CD14-positive monocyte (primary cell): Measurements from ENCODE around the gene DIRAS3. TPM values are rescaled to one million over a fixed set of nuclear protein-coding genes. Genes with fewer than 3 reads are reported as not detected.
"Not testable (repeated sequence)": the region's sequence is repeated elsewhere in the genome, so short reads cannot be mapped to it uniquely, and the experiment has no call there.

Experiments used
- DNase-seq, 3 donors: peaks; one replicate each; pipeline ENCODE4 v3.0.0-alpha.2; 2011 to 2022
- H2AFZ ChIP-seq: 2 replicates; pipeline ENCODE4 v1.6.0; 2012; ENCODE audit warnings: mild to moderate bottlenecking, low read depth, low read length, inconsistent platforms; ENCODE audit not compliant: insufficient read depth, poor library complexity, severe bottlenecking
- H3K27ac ChIP-seq, 2 donors: 1 replicate in 1 of 2; 2 replicates in 1 of 2; pipeline ENCODE4 v1.5.1; 2012 to 2013; ENCODE audit warnings: low read length in 2 of 2, control low read depth in 1 of 2, inconsistent platforms in 1 of 2, low read depth in 1 of 2, mild to moderate bottlenecking in 1 of 2
- H3K27me3 ChIP-seq, 2 donors: one replicate each; pipeline versions ENCODE4 v1.6.0 to v1.6.1; 2011 to 2013; ENCODE audit warnings: low read length in 2 of 2; ENCODE audit not compliant: control insufficient read depth in 2 of 2, insufficient read depth in 2 of 2
- H3K36me3 ChIP-seq, 2 donors: replicated peaks in 1 of 2; 1 replicate in 1 of 2; 2 replicates in 1 of 2; pipeline versions ENCODE4 v1.5.1 to v1.6.1; 2012 to 2013; ENCODE audit warnings: low read length in 2 of 2, control low read depth in 1 of 2, inconsistent platforms in 1 of 2, mild to moderate bottlenecking in 1 of 2; ENCODE audit not compliant: insufficient read depth in 2 of 2, control insufficient read depth in 1 of 2
- H3K4me1 ChIP-seq, 2 donors: 1 replicate in 1 of 2; 2 replicates in 1 of 2; pipeline versions ENCODE4 v1.5.1 to v1.6.1; 2012 to 2013; ENCODE audit warnings: low read length in 2 of 2, control low read depth in 1 of 2, inconsistent platforms in 1 of 2, mild to moderate bottlenecking in 1 of 2, moderate library complexity in 1 of 2; ENCODE audit not compliant: insufficient read depth in 2 of 2, control insufficient read depth in 1 of 2
- H3K4me2 ChIP-seq: replicated peaks from 2 replicates; pipeline ENCODE3; 2012; ENCODE audit warnings: low read length, moderate library complexity, mild to moderate bottlenecking; ENCODE audit not compliant: poor library complexity, severe bottlenecking; ENCODE audit errors: extremely low read depth
- H3K4me3 ChIP-seq, 3 experiments: fragments of 200-600 bp in 1 of 3; sonication (generic) in 1 of 3; replicated peaks in 1 of 3; 1 replicate in 2 of 3; 2 replicates in 1 of 3; pipeline ENCODE4 v1.5.1; 2011 to 2013; ENCODE audit warnings: low read length in 3 of 3, mild to moderate bottlenecking in 3 of 3, control low read depth in 2 of 3, low read depth in 2 of 3, inconsistent platforms in 1 of 3, moderate library complexity in 1 of 3
- H3K79me2 ChIP-seq: 2 replicates; pipeline ENCODE4 v1.6.0; 2012; ENCODE audit warnings: mild to moderate bottlenecking, control low read depth, inconsistent platforms, low read length, moderate library complexity; ENCODE audit not compliant: insufficient read depth
- H3K9ac ChIP-seq: 2 replicates; pipeline ENCODE4 v1.6.0; 2017; ENCODE audit warnings: low read length, mild to moderate bottlenecking; ENCODE audit not compliant: insufficient read depth, poor library complexity, severe bottlenecking
- H3K9me3 ChIP-seq, 2 donors: replicated peaks in 1 of 2; 1 replicate in 1 of 2; 2 replicates in 1 of 2; pipeline versions ENCODE4 v1.5.1 to v1.6.1; 2012 to 2013; ENCODE audit warnings: low read length in 2 of 2, control low read depth in 1 of 2; ENCODE audit not compliant: control insufficient read depth in 1 of 2, insufficient read depth in 1 of 2
- H4K20me1 ChIP-seq: 2 replicates; pipeline ENCODE4 v1.6.0; 2012; ENCODE audit warnings: mild to moderate bottlenecking, low read length, control low read depth, moderate library complexity; ENCODE audit not compliant: insufficient read depth
- H3K27ac Mint-ChIP-seq, 7 donors: one replicate each; pipeline ENCODE4 v1.8.0; 2020; ENCODE audit warnings: mild to moderate bottlenecking in 7 of 7, mixed read lengths in 7 of 7, moderate library complexity in 6 of 7, inconsistent platforms in 2 of 7
- H3K27me3 Mint-ChIP-seq, 3 donors: one replicate each; pipeline ENCODE4 v1.8.0; 2021 to 2022; ENCODE audit warnings: low read depth in 3 of 3, mild to moderate bottlenecking in 3 of 3, mixed read lengths in 3 of 3, moderate library complexity in 3 of 3, inconsistent platforms in 1 of 3
- H3K36me3 Mint-ChIP-seq, 2 donors: one replicate each; pipeline ENCODE4 v1.8.0; 2020; ENCODE audit warnings: mixed read lengths in 2 of 2, inconsistent platforms in 1 of 2, mild to moderate bottlenecking in 1 of 2
- H3K4me1 Mint-ChIP-seq: one replicate; pipeline ENCODE4 v1.8.0; 2020; ENCODE audit warnings: mild to moderate bottlenecking, mixed read lengths
- H3K4me3 Mint-ChIP-seq, 2 donors: one replicate each; pipeline ENCODE4 v1.8.0; 2020; ENCODE audit warnings: mild to moderate bottlenecking in 2 of 2, mixed read lengths in 2 of 2, moderate library complexity in 1 of 2
- H3K9me3 Mint-ChIP-seq, 7 donors: one replicate each; pipeline ENCODE4 v1.8.0; 2020 to 2022; ENCODE audit warnings: mixed read lengths in 7 of 7, mild to moderate bottlenecking in 6 of 7, moderate library complexity in 6 of 7, inconsistent platforms in 2 of 7
- WGBS: methylation state at CpG from one replicate; pipeline ENCODE4 v1.1.5; 2013; ENCODE audit warnings: missing lambda C conversion rate; ENCODE audit not compliant: insufficient coverage; 5-methylcytosine and 5-hydroxymethylcytosine counted together
- intact Hi-C, 2 donors: fragments of 100-400 bp; cut with micrococcal nuclease; formaldehyde crosslinking; loops; one replicate each; pipeline versions ENCODE4 v1.15.0 to v1.15.1; 2023
- polyA plus RNA-seq, 3 donors: library from polyadenylated mRNA; depleted of rRNA in 1 of 3; unstranded in 2 of 3; stranded (reverse) in 1 of 3; fragments of 300-500 nt in 2 of 3; fragments of >200 nt in 1 of 3; fragmentation: Illumina TruSeq in 2 of 3; gene quantifications; 1 replicate in 2 of 3; 2 replicates in 1 of 3; pipeline ENCODE4 v1.2.3, GENCODE V29; 2012 to 2021
- TF ChIP-seq, protein P1 (sequence below): fragments of 200-600 bp; IDR thresholded peaks from one replicate; pipeline ENCODE4 v1.8.0; 2022; ENCODE audit warnings: antibody characterized with exemption, mild to moderate bottlenecking

DIRAS3 gene
- polyA plus RNA-seq, 3 donors = 0.12 TPM; not detected in 2

DNA sequence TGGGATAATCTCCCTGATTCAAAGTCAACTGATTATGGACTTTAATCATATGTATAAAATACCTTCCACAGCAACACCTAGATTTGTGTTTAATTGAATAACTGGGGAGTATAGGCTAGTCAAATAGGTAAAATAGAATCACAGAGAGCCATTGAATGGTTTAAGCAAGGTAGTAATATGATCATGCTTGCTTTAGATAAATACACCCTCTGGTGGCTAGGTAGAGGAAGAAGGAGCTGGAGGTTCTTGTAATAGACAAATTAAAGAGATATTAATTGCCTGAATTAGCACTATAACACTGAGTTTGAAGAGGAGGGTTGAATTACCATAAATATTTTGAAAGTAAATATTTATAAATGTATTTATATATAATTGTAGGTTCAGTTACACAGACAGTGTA, 40.3 kb downstream of the DIRAS3 start:
- intact Hi-C loops = no loop called here
- Histone ChIP-seq H3K36me3 (no peaks in the 10 kb centered on the region), H3K9me3 (no peaks in the 10 kb centered on the region), H3K4me3 (no peak overlapping the region), H3K4me2 (no peak overlapping the region), H3K27ac (no peak overlapping the region), H4K20me1 (no peaks in the 10 kb centered on the region), H3K4me1 (no peaks in the 10 kb centered on the region), H3K27me3 (no peaks in the 10 kb centered on the region), H3K79me2 (no peaks in the 10 kb centered on the region), H2AFZ (no peak overlapping the region), H3K9ac (no peak overlapping the region)
- Mint-ChIP-seq H3K4me3 (no peak overlapping the region), H3K27ac (no peak overlapping the region), H3K4me1 (no peaks in the 10 kb centered on the region), H3K27me3 (peaks cover 0 to 3% (median 0%) of the 10 kb centered on the region in 3 donors), H3K9me3 (peaks cover 0 to 6% (median 2%) of the 10 kb centered on the region in 7 donors), H3K36me3 (no peaks in the 10 kb centered on the region)
- no peak for DNase-seq
- TF ChIP-seq, protein P1, sequence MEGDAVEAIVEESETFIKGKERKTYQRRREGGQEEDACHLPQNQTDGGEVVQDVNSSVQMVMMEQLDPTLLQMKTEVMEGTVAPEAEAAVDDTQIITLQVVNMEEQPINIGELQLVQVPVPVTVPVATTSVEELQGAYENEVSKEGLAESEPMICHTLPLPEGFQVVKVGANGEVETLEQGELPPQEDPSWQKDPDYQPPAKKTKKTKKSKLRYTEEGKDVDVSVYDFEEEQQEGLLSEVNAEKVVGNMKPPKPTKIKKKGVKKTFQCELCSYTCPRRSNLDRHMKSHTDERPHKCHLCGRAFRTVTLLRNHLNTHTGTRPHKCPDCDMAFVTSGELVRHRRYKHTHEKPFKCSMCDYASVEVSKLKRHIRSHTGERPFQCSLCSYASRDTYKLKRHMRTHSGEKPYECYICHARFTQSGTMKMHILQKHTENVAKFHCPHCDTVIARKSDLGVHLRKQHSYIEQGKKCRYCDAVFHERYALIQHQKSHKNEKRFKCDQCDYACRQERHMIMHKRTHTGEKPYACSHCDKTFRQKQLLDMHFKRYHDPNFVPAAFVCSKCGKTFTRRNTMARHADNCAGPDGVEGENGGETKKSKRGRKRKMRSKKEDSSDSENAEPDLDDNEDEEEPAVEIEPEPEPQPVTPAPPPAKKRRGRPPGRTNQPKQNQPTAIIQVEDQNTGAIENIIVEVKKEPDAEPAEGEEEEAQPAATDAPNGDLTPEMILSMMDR = no peak

DNA sequence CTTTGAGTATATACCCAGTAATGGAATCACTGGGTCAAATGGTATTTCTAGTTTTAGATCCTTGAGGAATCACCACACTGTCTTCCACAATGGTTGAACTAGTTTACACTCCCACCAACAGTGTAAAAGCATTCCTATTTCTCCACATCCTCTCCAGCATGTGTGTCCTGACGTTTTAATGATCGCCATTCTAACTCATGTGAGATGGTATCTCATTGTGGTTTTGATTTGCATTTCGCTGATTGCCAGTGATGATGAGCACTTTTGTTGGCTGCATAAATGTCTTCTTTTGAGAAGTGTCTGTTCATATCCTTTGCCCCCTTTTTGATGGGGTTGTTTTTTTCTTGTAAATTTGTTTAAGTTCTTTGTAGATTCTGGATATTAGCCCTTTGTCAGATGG, 46.8 kb downstream of the DIRAS3 start:
- intact Hi-C loops, H3K4me3 Mint-ChIP-seq, H3K36me3 Mint-ChIP-seq, DNase-seq, H3K27ac ChIP-seq, H3K9ac ChIP-seq, H3K79me2 ChIP-seq, H4K20me1 ChIP-seq, H3K4me1 ChIP-seq, H3K27me3 Mint-ChIP-seq, H3K4me3 ChIP-seq, H2AFZ ChIP-seq, H3K27ac Mint-ChIP-seq, H3K36me3 ChIP-seq, H3K4me2 ChIP-seq, H3K27me3 ChIP-seq, H3K4me1 Mint-ChIP-seq: not testable (repeated sequence)
- peaks cover 11 to 27% (median 20%) of the 10 kb centered on the region in 7 donors for H3K9me3 Mint-ChIP-seq
- H3K9me3 ChIP-seq = peaks cover 4 to 10% of the 10 kb centered on the region in 2 donors
- no CpG with 5 or more reads among the region's 3 CpGs for WGBS
